SK-N-DZ (cell line): ENCODE measurements around the gene ACTBL2.

ENCODE experiments used
- DNase-seq: peaks from one replicate; pipeline ENCODE4 v3.0.0-alpha.2; 2015; ENCODE audit warnings: low spot score

The ACTBL2 gene

GRCh38 chr5:57448751-57449150 lies 33.9 kb downstream of the ACTBL2 start:
- no peak for DNase-seq

- no peak for DNase-seq
Observed at GRCh38 chr5:57448287-57448686, 34.3 kb downstream of the ACTBL2 start.

GRCh38 chr5:57447658-57448057 lies 35.0 kb downstream of the ACTBL2 start:
- DNase-seq, result no peak

- DNase-seq, result no peak
Observed at GRCh38 chr5:57446966-57447365, 35.6 kb downstream of the ACTBL2 start.

GRCh38 chr5:57445705-57446037 lies 36.9 kb downstream of the ACTBL2 start:
- no peak for DNase-seq

- DNase-seq, result peak; percentile 37
Observed at GRCh38 chr5:57445006-57445704, 37.5 kb downstream of the ACTBL2 start.

GRCh38 chr5:57442080-57442839 lies 40.4 kb downstream of the ACTBL2 start:
- no peak for DNase-seq

- no peak for DNase-seq
Observed at GRCh38 chr5:57441557-57441956, 41.1 kb downstream of the ACTBL2 start.

GRCh38 chr5:57439601-57440000 lies 43.0 kb downstream of the ACTBL2 start:
- DNase-seq, result no peak

- no peak for DNase-seq
Observed at GRCh38 chr5:57437976-57438805, 44.4 kb downstream of the ACTBL2 start.

- DNase-seq, result no peak
Observed at GRCh38 chr5:57436586-57436985, 46.0 kb downstream of the ACTBL2 start.

GRCh38 chr5:57435701-57436134 lies 46.9 kb downstream of the ACTBL2 start:
- no peak for DNase-seq

GRCh38 chr5:57434683-57435082 lies 47.9 kb downstream of the ACTBL2 start:
- no peak for DNase-seq

GRCh38 chr5:57434227-57434640 lies 48.4 kb downstream of the ACTBL2 start:
- no peak for DNase-seq

GRCh38 chr5:57432876-57433275 lies 49.7 kb downstream of the ACTBL2 start:
- no peak for DNase-seq

- DNase-seq, result no peak
Observed at GRCh38 chr5:57431759-57432158, 50.9 kb downstream of the ACTBL2 start.
